CD4-positive, alpha-beta T cell treated with Interleukin-1 beta for 1 hour (primary cell): ENCODE data around the gene RRAS2.
"Not testable (repeated sequence)": the region's sequence is repeated elsewhere in the genome, so short reads cannot be mapped to it uniquely, and the experiment has no call there.

Source experiments
- DNase-seq, 2 donors: peaks; one replicate each; pipeline ENCODE4 v3.0.0-alpha.2; 2020 to 2022

The RRAS2 gene

DNA sequence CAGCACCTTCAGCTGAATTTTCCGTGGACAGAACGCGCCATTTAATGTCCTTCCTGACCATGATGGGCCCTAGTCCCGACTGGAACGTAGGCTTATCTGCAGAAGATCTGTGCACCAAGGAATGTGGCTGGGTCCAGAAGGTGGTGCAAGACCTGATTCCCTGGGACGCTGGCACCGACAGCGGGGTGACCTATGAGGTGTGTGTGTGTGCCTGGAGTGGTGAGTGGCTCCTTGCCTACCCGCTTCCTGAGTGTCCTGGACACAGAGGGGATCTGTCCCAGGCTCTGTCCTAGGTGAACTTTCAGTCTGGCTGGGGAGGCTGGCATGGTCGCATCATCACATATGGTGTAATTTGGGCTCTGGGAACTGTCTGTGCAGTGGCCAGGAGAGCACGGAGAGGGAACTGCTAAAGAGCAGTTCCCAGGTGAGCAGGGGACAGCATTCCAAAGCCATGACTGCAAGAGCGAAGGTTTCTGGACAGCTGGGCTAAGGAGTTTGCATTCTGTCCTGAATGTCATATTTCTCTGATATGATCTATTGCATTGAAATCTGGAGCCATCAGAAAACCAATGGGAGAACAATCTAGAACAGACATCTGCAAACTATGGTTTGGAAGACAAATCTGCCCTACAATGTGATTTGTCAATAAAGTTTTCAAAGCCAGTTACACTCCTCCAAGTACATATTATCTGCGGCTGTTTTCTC is 104.3 kb downstream of the RRAS2 start:
- DNase-seq, result no peak

- DNase-seq, result no peak
Measured at GRCh38 chr11:14253840-14254239, 105.1 kb downstream of the RRAS2 start.

GRCh38 chr11:14253421-14253820 is 105.6 kb downstream of the RRAS2 start:
- DNase-seq, result no peak

DNA sequence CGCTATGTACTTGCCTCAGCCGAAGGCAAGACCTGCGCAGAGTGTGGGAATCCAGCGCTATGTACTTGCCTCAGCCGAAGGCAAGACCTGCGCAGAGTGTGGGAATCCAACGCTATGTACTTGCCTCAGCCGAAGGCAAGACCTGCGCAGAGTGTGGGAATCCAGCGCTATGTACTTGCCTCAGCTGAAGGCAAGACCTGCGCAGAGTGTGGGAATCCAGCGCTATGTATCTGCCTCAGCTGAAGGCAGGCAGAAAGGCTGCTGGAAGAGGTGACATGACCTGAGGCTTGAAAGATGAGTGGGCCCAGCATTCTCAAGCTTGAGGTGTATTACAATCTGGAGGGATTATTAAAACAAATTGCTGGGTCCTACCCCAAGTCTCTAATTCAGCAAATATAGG is 106.5 kb downstream of the RRAS2 start:
- DNase-seq, result not testable (repeated sequence)

- no peak for DNase-seq
Measured at GRCh38 chr11:14251754-14252153, 107.2 kb downstream of the RRAS2 start.

GRCh38 chr11:14249121-14249963 is 109.6 kb downstream of the RRAS2 start:
- peak; percentile 58 to 68 for DNase-seq

- peak in 1 of 2 donors; percentile 13 for DNase-seq
Measured at GRCh38 chr11:14248580-14248981, 110.4 kb downstream of the RRAS2 start.

DNA sequence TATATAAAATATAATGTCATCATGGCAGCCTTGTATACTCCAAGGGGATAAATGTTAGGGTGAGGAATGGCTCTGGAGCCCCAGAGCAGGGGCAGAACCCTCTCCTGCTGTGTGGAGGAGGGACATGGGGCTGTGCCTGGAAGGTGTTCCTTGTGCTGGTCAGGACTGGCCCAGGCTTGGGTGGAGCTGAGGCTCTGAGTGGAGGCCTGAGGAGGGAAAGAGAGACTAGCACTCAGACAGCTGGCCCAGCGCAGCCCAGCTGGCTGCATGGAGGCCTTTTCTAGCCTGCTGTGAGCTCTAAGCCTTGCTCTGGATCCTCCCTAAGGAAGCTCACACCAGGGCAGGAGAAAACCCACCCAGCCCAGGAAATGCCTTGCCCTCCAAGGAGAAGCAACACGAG is 113.5 kb downstream of the RRAS2 start:
- DNase-seq, result no peak

DNA sequence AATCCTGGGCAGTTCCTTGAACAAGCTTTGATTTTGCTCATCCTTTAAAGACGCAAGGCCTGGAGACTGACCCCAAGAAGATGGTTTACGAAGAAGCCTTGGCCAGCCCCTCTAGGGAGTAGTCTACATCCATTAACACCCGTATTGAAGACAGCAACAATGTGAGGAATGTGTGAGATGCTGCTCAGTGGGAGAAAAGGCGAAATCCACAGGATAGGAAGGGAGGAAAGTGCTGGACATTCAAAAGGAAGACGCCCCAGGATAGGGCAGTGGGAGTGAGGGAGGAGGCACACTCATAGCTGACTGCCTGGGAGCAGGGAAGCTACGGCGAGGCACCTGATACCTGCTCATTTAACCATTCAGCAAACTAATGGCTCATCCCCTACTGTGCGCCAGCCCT is 114.1 kb downstream of the RRAS2 start:
- DNase-seq, result no peak

DNA sequence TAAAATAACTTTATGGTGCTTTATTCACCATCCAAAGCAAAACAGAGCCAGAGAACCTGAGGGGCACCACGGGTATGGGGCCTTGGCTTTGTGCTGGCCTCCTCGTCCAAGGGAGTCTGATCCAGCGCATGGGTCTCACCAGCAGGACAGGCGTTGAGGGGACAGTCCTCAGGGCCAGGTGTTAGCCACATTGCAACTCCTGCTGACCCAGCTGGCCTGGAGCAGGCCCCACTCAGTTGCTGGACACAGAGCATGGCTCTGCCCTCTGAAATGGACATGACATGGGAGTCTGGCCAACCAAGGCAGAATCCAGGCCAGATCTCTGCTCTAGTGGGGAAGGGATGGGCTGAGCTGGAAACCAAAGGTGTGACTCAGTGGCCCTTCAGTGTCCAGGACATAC is 116.2 kb downstream of the RRAS2 start:
- no peak for DNase-seq

GRCh38 chr11:14242187-14242586 is 116.8 kb downstream of the RRAS2 start:
- no peak for DNase-seq

- DNase-seq, result no peak
Measured at GRCh38 chr11:14240951-14241350, 118.0 kb downstream of the RRAS2 start.

- no peak for DNase-seq
Measured at GRCh38 chr11:14240221-14240620, 118.8 kb downstream of the RRAS2 start.

DNA sequence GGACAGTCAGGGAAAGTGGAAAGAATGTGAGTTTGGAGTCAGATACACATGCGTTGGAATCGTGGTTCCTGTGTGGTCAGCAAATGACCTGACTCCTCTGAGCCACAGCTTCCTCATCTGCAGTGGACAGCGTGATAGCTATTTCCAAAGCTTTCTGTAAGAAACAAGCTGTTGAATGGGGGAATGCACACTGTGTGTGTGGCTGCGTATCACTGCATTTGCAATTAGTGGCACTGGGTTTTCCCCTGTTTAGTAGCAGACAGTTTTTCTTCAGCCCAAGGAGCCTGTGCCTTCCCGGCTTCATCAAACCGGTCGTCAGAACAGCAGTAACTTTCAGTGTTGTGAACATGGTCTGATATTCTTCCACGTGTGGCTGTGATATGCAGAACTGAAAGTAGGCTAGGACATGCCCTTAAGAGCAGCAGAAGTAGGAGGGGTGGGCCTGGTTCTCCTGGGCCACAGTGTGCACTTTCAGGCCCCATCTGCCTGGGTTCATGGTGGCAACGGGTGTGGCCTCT is 121.5 kb downstream of the RRAS2 start:
- peak; percentile 2 to 71 for DNase-seq

GRCh38 chr11:14235701-14236100 is 123.3 kb downstream of the RRAS2 start:
- no peak for DNase-seq

DNA sequence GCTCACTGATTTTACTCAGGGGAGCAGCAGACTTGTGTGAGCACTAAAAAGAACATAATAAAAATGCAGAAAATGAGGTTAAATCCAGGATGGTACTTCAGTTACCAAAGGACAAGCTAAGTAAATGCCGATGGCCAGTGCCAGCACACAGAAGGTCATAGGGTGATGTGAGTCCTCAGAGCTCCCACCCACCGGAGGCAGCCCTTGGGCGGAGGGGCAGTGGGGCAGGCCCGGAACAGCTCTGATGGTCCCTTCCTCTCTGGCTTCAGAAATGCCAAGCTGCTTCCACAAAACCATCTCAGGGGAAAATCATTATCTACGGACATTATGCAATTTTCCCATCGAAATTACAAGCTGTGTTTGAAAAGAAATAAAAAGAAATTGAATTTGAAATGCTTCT is 124.5 kb downstream of the RRAS2 start:
- no peak for DNase-seq

- DNase-seq, result no peak
Measured at GRCh38 chr11:14232652-14233051, 126.3 kb downstream of the RRAS2 start.

GRCh38 chr11:14230407-14230806 is 128.6 kb downstream of the RRAS2 start:
- DNase-seq, result no peak

DNA sequence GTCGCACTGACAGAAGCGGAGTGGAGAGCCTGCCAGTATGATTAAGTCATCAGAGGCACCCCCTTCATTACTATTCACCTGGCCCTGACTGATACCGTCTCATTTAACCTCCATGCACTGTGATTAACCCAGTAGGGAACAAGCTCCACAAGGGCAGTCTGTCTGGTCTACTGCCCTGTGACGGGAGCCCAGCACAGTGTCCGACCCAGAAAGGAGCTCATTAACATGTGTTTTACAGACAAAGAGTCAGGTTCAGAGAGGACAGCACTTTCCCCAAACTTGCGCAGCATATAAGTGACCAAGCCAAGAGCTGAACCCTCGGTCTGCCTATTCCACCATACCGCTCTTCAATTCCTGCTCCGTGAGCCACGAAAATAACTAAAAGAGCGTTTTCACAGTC is 129.5 kb downstream of the RRAS2 start:
- no peak for DNase-seq

DNA sequence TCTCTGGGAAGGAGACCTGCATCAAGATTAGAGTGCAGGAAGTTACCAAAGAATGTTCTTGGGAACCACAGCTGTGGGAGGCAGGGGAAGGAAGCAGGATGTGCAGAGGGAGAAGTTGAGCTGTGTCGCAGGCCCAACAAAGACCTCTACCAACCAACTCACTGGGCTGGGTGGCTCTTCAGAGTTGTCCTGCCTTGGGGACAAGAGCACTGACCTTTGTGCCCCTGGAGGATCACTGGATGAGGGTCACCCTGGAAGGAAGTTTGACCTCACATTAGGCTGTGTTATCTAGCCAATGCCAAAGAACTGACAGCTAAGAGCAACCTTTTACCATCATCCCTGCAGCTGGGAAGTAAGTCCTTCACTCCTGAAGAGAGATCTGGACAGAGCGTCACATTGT is 130.6 kb downstream of the RRAS2 start:
- no peak for DNase-seq
